Anterior cingulate cortex (tissue), 58 donors: ENCODE measurements around the gene ATG7.
A peak's percentile ranks its signal among the peaks of the same experiment; 100 is the strongest.

Experiments
- DNase-seq, 58 donors: peaks; one replicate each; lab custom pipeline; 2025; lab: John Stamatoyannopoulos, UW

Gene ATG7

DNA sequence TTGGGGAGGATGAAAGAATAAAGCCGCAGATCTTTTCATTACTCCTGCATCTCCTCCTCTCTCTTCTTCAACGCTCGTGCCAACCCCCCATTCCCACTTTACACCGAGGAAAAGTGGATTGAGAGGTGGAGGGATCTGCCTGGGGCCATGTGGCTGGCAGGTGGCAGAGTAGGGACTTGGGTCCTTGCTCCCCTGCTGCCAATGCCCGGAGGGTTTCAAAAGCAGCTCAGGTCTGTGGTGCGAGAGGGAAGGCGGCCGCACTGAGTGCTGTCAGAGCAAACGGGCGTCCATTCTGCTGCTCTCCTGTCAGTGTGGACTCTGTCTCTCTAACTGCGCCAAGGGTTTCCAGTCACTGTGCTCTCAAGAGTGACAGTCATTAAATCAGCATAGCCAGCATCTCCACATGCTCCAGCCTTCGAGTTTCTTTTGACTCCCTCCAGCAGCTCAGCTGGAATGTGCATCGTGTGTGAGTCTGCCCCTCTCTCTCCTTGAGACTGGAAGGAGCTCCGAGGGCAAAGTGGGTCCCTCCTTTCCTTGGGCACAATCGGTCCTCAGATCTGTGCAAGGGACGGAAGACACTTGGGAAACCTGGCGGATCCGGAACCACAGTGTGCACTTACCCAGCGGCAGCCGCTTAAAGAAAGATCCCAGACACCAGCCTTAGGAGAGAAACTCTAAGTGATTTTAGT is 302.9 kb downstream of the ATG7 start:
- no peak for DNase-seq

DNA sequence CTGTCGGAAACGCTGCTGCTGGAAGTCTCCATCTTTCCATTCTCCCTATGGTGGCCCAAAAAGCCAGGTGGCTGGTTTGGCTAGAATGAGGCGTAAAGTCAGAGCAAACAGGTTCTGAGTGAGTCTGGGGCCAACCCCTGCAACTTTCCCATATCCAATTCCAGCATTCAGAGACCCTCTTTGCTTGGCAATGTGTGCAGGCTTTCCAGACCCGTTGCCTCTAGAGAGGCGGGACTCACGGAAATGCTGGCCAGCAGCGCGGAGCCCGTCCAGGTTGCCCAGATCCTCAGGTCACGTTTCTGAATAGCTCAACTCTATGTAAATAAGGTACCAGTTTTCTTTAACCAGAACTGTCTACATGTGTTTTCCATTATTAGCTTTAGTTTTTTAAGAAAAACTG is 303.5 kb downstream of the ATG7 start:
- DNase-seq = no peak

DNA sequence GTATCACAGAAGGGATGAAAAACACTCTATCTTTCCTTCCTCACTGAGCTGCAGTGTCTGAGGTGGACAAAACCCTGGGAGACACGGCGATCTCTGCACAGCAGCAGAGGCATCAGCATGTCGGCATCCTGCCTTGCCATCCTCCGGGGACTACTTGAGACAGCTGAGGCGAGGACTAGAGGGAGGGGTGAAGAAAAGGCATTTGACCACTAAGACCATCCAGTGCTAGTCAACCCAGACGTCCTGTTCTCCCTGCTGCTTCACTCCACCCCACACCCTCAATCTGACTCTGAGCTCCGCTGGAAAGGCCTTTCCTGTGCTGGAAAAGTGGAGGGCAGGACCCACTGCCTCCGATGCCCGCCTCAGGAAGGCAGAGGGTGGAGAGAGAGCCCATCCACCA is 304.3 kb downstream of the ATG7 start:
- no peak for DNase-seq

DNA sequence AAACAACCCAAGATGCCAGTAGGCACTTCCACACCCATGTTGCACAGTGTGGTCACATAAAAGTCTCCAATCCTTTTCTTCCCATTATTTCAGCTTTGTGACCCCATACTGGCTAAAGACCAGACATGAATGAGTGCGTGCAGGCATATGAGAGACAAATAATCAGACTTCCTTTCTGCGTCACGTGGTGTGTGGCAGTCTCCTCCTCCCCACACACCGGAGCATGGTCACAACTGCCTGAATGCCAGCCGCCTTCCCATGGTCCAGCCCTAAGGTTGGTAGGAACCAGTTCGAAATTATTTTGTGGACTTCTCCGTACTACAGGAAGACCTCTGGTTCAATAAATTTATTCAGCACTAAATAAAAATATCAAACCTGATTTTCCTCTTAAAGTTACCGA is 306.0 kb downstream of the ATG7 start:
- no peak for DNase-seq

DNA sequence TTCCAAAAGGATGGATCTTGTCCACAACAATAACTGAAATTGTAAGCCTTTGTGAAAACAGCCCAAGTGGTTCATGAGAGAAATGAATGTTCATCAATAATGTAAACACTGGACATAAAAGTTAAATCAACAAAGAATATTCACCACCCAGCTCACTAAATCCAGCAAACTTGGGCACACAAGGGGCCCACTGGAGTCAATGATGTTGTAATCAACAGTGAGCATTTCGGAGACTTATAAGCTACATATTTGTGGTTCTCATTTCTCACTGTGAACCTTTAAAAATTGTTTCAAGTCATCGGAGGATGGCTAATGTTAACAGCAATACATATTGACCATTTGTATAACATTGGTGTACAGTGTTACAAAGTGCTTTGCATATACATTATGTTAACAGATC is 308.4 kb downstream of the ATG7 start:
- DNase-seq = no peak

DNA sequence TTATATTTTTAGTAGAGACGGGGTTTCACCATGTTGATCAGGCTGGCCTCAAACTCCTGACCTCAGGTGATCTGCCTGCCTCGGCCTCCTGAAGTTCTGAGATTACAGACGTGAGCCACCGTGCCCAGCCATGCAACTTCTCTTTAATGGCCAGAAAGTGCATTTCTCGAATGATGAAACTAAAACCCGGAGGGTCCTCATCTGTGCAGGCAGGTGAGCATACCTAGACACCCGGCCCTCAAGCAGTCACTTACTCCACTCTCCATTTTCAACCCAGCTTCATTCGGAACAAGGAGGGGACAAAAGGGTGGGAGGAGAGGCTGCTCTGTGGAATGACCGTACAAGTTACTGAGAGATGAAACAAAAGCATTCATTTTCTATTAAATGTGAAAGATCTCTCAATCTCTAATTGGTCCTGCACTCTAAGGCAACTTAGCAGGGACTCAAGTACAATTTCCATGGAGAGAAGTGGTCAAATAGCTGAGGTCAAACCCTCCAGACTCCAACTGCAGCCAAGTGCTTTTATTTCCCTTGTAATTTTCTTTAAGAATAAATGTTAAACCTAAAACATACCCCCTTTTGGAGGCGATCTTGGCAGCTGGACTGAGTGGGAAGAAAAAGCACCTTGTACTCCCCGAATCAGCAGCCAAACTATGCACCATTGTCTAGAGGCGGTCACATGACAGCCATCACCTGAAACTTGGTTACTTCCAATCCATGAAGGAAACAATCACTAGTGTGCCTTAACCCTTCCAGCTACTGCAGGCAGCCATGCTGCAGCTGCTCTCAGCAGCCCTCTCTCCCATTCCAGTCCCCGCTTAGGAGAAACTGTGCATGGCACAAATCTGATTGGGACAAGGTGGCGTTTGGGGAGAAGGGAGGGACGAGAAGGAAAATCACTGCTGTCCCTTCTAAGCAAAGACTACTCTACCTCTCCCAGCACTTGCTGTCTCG is 309.3 kb downstream of the ATG7 start:
- DNase-seq = peak in 30 of 58 donors; percentile 32 to 86 (median 61)

DNA sequence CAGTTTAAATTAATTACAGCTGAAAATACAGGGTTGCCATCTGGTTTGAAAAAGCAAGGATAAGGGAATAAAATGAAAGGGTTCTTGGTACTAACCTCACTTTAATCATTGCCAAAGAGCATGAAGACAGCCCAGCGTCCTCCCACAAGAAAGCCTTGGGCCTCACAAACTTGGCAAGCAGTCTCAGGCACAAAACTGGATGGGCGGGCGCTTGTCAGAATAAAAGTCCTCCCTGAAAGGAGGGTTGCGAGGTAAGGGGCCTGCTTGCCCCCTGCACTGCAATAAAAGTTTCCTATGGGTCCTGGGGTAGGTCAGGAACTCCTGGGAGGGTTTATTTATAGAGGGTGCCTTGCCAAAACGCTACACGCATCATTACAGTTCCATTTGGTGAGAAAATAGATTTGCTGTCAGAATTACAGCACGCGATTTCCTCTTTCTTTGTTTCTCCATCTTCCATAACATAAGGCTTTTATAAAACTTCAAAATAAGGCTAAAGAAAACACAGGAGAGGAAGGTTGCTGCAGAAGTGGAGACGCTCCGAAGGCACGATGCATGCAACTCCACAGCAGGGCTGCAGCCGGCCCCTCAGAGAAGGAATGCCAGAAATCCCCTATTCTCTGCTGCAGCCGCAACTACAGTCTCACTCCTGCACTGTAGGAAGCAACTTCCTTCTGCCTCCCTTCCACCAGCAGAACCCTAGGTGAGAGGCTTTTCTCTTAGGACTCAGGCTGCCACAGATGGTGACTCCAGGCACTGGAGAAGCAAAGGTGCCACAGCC is 310.2 kb downstream of the ATG7 start:
- DNase-seq = peak in 53 of 58 donors; percentile 31 to 89 (median 71)

DNA sequence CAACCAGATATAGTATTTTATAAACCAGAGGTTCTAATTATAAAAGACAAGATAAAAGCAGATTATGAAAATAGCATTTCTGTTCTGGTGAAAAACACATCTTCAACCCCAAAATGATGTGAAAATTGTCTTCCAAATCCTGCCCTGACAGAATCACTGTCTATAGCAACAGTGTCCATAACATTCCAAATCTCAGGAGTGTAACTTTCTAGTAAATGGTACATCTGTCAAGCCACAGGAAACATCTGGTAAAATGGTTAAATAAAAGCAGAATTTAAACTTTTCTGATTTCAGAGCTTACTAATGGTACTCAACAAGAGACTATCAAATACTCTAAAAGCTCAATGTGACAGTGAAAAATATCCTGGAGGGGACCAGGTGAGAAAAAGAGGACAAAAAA is 311.0 kb downstream of the ATG7 start:
- no peak for DNase-seq

DNA sequence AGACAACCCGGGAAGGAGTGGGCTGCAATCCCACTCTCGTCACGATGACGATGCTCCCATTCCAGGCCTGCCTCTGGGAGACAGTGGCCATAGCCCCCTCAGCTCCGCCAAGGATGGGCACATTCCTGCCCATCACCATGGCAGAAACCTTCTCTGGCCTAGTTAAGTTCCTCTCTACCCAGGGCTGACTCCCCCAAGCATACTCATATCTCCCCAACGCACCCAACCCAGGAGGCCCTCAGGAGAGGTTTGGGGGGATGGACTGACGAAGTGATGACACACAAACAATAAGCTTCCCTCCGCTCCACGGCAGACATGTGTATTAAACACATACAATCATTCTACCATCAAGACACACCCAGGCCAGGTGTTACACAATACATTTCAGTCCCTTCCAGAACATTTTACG is 311.4 kb downstream of the ATG7 start:
- no peak for DNase-seq

DNA sequence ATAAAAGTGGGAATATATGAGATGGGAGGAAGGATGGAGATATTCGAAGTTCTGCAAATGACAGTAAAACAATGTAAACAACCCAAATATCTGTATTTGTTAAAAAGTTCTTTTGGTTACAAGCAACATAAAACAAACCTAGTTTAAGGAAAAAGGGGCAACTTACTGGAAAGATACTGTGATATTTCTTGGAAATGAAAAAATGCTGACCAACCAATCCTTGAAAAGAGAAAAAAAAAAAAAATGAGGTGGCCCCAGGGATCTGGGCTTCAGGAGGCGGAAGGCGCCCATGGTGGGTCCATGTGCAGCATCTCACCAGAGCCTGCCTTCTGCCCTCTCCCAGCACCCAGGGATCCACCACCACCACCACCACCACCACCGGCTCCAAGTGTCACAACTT is 312.4 kb downstream of the ATG7 start:
- no peak for DNase-seq

DNA sequence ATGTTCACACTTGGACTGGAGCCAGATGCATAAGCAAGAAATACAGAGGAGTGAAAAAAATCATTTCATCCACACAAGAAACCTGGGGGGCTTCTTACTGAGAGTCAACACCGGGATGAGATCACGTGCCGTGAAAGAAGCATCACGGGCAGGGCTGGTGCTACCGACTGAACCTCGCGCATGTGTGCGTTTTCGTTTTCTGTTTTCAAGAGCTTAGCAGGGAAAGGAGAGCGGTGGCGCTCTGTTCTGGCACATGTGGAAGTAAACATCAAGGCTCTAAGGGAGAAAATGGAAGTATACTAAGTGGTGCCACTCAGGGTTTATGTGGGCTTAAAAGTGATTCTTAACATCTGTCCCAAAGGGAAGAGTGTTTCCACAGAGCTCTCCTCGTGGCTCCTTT is 315.6 kb downstream of the ATG7 start:
- no peak for DNase-seq

DNA sequence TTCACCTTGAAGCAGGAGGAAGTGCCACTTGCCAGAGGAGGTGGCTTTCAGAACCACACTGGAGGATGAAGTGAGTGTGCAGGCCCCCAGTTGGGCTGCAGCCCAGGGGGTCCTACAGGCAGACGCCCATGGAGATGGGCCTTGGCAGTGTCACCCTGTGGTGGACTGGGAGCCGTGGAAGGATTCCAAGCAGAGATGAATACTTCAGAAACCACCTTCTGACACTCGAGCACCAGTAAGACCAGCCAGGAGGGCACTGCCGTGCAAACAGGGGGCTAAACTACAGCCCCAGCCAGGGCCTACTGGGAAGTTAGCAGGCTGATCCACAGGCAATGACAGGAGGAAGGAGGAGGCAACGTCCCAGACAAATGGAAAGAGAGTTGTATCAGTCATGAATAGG is 316.1 kb downstream of the ATG7 start:
- DNase-seq = no peak

DNA sequence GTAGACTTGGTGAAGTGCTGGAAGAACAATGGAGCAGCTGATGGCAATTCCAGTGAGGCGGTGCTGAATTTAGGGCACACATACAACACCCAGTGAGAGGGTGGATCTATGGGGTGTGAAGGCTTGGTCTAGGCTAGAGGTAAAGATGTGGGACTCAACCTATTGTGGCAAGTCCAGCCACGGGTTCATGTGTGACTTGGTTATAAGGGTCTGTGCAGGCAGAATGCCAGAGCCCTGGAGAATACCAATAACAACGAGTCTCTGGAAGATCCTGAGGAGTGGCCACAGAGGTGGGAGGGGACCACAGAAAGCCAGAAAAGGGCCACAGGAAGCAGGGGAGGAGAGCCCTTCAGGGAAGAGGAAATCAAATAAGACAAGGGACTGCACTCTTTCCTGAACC is 316.6 kb downstream of the ATG7 start:
- DNase-seq = no peak

DNA sequence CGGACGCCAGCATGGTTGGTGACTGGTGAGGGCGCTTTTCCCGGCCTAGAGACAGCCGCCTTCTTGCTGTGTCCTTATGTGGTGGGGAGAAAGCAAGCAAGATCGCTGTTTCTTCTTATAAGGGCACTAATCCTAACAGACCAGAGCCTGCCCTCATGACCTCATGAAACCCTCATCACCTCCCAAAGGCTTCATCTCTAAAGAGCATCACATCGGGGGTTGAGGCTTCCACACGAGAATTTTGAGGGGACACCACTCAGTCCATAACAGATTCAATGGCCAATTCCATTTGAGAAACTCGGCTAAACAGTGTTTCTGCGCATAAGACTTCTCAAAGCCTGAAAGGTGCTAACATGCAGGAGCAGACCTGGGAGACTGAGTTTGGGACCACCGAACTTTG is 317.5 kb downstream of the ATG7 start:
- DNase-seq = no peak

DNA sequence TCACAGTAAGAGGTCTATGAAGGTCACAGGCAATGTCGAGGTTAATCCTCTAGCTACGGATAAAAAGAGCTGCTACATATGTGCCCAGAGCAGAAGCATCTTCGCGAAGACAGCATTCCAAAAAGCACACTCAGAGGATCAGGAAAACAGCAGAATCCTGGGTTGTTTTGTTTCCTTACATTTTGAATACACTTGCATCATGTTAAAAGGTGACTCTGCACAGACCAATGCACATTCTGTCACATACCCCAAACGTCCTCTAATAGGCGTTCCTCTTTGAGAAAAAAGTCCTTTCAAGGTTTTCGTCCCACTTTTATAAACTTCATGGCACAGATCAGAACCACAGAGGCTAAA is 318.8 kb downstream of the ATG7 start:
- no peak for DNase-seq

DNA sequence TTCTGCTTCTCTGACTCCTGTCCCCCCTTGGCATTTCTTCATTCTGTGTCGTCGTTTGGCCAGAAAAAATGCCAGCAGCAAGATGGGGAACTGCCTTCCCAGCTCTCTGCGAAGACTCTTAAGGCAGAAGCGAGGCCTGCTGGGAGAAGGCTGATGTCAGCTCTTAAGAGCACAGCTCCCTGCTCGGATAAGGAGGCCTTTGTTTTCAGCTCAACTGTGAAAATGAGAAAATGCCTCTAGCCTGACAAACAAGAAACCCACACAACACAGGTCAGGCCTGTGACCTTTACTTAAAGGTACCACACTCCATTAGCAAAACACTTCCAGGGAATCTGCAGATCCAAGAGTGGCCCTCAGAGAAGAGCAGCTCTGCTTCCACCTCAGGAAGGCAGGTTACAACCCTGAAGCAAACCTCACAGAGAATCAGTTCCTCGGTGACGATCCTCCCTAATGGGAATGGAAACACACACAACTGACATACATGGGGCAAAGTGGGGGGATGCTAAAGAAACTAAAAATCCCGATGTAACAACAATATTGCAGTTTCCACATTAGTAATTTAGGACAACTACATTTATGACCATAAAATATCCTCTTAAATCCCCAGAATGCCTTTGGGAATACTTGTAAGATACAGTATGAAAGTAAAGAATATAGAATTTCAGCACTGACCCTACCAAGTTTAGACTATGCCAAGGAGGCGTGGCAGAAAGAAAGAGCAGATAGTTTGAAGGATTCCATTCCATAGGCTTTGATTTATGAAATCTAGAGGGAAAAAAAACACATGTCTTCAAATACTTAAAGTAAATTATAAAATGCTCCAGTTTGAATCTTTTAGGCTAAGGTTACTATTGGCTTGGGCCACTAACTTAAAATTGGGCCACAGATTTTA is 319.4 kb downstream of the ATG7 start:
- peak in 51 of 58 donors; percentile 36 to 93 (median 76) for DNase-seq

DNA sequence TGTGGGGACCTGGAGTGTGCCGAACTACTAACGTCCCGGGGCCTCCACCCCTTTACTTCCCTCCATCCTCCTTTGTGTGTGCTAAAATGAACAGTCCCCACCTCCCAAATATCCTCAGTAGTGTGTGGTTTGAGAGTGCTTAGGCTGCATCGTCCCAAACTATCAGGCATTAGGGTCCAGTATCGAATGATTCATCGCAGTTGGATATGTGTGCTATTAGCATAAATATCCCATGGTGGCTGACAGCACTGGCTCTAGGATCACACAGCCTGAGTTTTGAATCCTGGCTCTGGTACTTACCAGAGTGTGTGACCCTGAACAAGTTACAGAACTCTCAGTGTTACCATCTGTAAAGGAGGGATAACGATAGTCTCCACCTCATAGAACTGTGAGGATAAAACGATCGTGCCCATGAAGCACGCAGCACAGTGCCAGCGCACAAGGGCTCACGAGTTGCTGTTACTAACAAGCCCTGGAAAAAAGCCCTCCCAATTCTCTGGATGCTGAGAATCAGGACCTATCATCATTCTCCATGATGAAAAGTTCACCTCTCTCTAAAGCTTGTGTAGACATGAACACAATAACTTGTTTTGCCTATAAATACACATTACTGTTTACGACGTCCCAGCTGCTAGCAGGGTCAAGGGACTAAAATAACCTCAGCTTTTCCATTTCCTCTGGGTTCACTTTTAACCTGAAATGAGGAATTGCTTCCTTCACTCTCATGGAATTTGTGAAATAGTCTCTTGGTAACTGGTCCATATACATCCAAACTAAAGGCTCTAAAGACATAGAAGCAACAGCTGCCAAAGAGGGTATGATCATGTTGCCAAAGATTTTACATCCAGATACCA is 320.5 kb downstream of the ATG7 start:
- peak in 3 of 58 donors; percentile 37 to 57 (median 46) for DNase-seq

DNA sequence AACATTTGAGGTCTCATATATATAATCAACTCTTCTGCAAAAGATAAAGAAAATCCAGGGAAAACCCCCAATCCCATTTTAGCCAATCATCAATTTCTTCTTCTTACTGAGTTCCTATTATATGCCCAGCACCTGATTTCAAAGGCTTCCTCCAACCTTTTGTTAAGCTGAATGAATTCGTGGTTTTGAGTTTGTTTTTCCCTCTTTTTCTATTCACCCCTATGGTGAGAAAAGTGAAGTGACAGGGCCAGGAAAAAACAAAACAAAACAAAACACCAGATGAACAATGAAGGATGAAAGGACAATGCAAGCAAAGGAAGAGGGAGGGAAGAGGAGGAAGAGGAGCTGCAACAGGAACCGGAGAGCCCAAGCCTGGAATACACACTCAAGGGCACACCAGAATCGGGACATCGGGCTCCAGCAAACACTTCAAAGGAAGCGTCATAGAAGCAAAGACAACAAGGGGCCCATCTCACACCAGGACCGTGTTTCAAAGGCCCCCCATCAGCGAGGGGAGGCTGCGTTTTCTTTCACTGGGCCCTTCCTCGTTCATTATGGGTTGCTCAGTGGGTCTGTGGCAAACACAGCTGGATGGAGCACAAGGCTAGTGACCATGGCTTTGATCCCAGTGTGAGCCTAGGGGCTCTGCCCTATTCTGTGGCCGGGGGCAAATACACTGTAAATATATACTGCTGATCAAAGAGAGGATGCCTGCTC is 321.3 kb downstream of the ATG7 start:
- DNase-seq = no peak
